IMR-90 (cell line): ENCODE results near the gene LYSMD3. TPM values are rescaled to one million over a fixed set of nuclear protein-coding genes. Genes with fewer than 3 reads are reported as not detected.
A peak's percentile ranks its signal among the peaks of the same experiment; 100 is the strongest.

Source experiments
- ATAC-seq: fragments of 200-7000 bp; cut with Tn5 transposase; 2 replicates; pipeline ENCODE4 v1.9.1; 2020; ENCODE audit warnings: low read depth, mild to moderate bottlenecking, moderate library complexity
- BruUV-seq: library from RNA; stranded (reverse); fragments of 400-500 nt; replicated peaks from 2 replicates; lab custom pipeline; 2021; lab: Mats Ljungman, UMichigan
- CTCF ChIA-PET: fragments of 300-600 bp; formaldehyde crosslinking; extraction: SDS; loops from one replicate; lab custom pipeline; 2021; ENCODE audit warnings: antibody characterized with exemption; lab: Yijun Ruan, JAX
- POLR2A ChIA-PET: fragments of 300-600 bp; sonication (Branson Sonifier 250); formaldehyde crosslinking; loops from one replicate; lab custom pipeline; 2022; ENCODE audit warnings: antibody characterized with exemption; ENCODE audit not compliant: unreplicated experiment; lab: Charles Lee
- DNase-seq: peaks from one replicate; pipeline ENCODE4 v3.0.0; 2013
- H2AFZ ChIP-seq: replicated peaks from 2 replicates; pipeline ENCODE3; 2013; ENCODE audit warnings: low read length, mild to moderate bottlenecking; ENCODE audit not compliant: poor library complexity
- H2AK5ac ChIP-seq: 2 replicates; pipeline ENCODE4 v1.6.1; 2013; ENCODE audit warnings: low read depth, low read length, inconsistent platforms
- H2AK9ac ChIP-seq: replicated peaks from 2 replicates; pipeline ENCODE3; 2013; ENCODE audit warnings: mild to moderate bottlenecking, low read depth, low read length, moderate library complexity; ENCODE audit not compliant: poor library complexity
- H2BK120ac ChIP-seq: 2 replicates; pipeline ENCODE4 v1.6.1; 2013; ENCODE audit warnings: low read depth, low read length, inconsistent platforms
- H2BK15ac ChIP-seq: 3 replicates; pipeline ENCODE4 v1.6.1; 2013; ENCODE audit warnings: low read depth, low read length, inconsistent platforms
- H2BK20ac ChIP-seq: 2 replicates; pipeline ENCODE4 v1.6.1; 2013; ENCODE audit warnings: low read depth, mild to moderate bottlenecking, inconsistent platforms, low read length, moderate library complexity
- H2BK5ac ChIP-seq: 2 replicates; pipeline ENCODE4 v1.6.1; 2013; ENCODE audit warnings: mild to moderate bottlenecking, low read depth, low read length, inconsistent platforms; ENCODE audit not compliant: poor library complexity, severe bottlenecking
- H3K14ac ChIP-seq: replicated peaks from 2 replicates; pipeline ENCODE4 v1.6.1; 2013; ENCODE audit warnings: low read depth, low read length, inconsistent platforms
- H3K18ac ChIP-seq: 2 replicates; pipeline ENCODE4 v1.6.1; 2013; ENCODE audit warnings: low read depth, low read length, control low read depth
- H3K23ac ChIP-seq: 2 replicates; pipeline ENCODE4 v1.6.1; 2013; ENCODE audit warnings: low read depth, low read length, inconsistent platforms
- H3K27ac ChIP-seq: 2 replicates; pipeline ENCODE4 v1.5.1; 2013; ENCODE audit warnings: mild to moderate bottlenecking, control low read depth, low read length; ENCODE audit not compliant: insufficient read depth
- H3K27me3 ChIP-seq: 2 replicates; pipeline ENCODE4 v1.6.1; 2013; ENCODE audit warnings: low read length; ENCODE audit not compliant: control insufficient read depth, insufficient read depth
- H3K36me3 ChIP-seq: 2 replicates; pipeline ENCODE4 v1.6.1; 2013; ENCODE audit warnings: low read length, mixed read lengths; ENCODE audit not compliant: control insufficient read depth, insufficient read depth
- H3K4ac ChIP-seq: 2 replicates; pipeline ENCODE4 v1.6.1; 2013; ENCODE audit warnings: low read depth, low read length, inconsistent platforms
- H3K4me1 ChIP-seq: 2 replicates; pipeline ENCODE4 v1.6.1; 2013; ENCODE audit warnings: low read length, mixed read lengths; ENCODE audit not compliant: control insufficient read depth, insufficient read depth
- H3K4me2 ChIP-seq: 2 replicates; pipeline ENCODE4 v1.6.1; 2013; ENCODE audit warnings: low read depth, mild to moderate bottlenecking, control low read depth, low read length, moderate library complexity
- H3K4me3 ChIP-seq: 2 replicates; pipeline ENCODE4 v1.5.1; 2013; ENCODE audit warnings: low read depth, mild to moderate bottlenecking, control low read depth, low read length, moderate library complexity; ENCODE audit not compliant: insufficient read depth
- H3K56ac ChIP-seq: 2 replicates; pipeline ENCODE4 v1.6.1; 2013; ENCODE audit warnings: low read length, inconsistent platforms; ENCODE audit not compliant: insufficient read depth; ENCODE audit errors: extremely low read depth
- H3K79me1 ChIP-seq, 2 experiments: 2 replicates each; pipeline ENCODE4 v1.6.1; 2013; ENCODE audit warnings: low read length in 2 of 2, inconsistent platforms in 1 of 2, low read depth in 1 of 2
- H3K9ac ChIP-seq: 2 replicates; pipeline ENCODE4 v1.6.1; 2013; ENCODE audit warnings: low read depth, low read length, control low read depth
- H3K9me1 ChIP-seq: 2 replicates; pipeline ENCODE4 v1.6.1; 2013; ENCODE audit warnings: low read length, inconsistent platforms; ENCODE audit not compliant: insufficient read depth
- H3K9me3 ChIP-seq: 2 replicates; pipeline ENCODE4 v1.6.1; 2013; ENCODE audit warnings: low read length; ENCODE audit not compliant: control insufficient read depth, insufficient read depth
- H4K20me1 ChIP-seq: 2 replicates; pipeline ENCODE4 v1.6.1; 2013; ENCODE audit warnings: low read length, inconsistent platforms; ENCODE audit not compliant: insufficient read depth
- H4K5ac ChIP-seq: 2 replicates; pipeline ENCODE4 v1.6.1; 2013; ENCODE audit warnings: mild to moderate bottlenecking, low read depth, low read length, control low read depth
- H4K8ac ChIP-seq, 2 experiments: 2 replicates each; pipeline ENCODE4 v1.6.1; 2013; ENCODE audit warnings: low read depth in 2 of 2, low read length in 2 of 2, control low read depth in 1 of 2, inconsistent platforms in 1 of 2
- H4K91ac ChIP-seq: 2 replicates; pipeline ENCODE4 v1.6.1; 2013; ENCODE audit warnings: low read depth, low read length, inconsistent platforms; ENCODE audit not compliant: insufficient read depth
- BHLHE40 ChIP-seq: fragments of 150-350 bp; IDR thresholded peaks from 2 replicates; pipeline ENCODE4 v1.6.1; 2016; ENCODE audit warnings: mild to moderate bottlenecking, low read depth, low read length
- CEBPB ChIP-seq: IDR thresholded peaks from 2 replicates; pipeline ENCODE4 v1.6.1; 2012; ENCODE audit warnings: low read depth, low read length, improper control_type of control experiment
- CHD1 ChIP-seq: IDR thresholded peaks from 2 replicates; pipeline ENCODE4 v1.6.1; 2012; ENCODE audit warnings: low read depth, low read length, improper control_type of control experiment
- CTCF ChIP-seq: conservative IDR thresholded peaks from 2 replicates; pipeline ENCODE4 v1.5.1; 2012; ENCODE audit warnings: mild to moderate bottlenecking, low read depth, low read length, improper control_type of control experiment
- ELK1 ChIP-seq: fragments of 150-350 bp; IDR thresholded peaks from 2 replicates; pipeline ENCODE4 v1.6.1; 2016; ENCODE audit warnings: low read depth, mild to moderate bottlenecking, low read length, moderate library complexity, borderline replicate concordance
- FOS ChIP-seq: fragments of 150-350 bp; IDR thresholded peaks from 2 replicates; pipeline ENCODE4 v1.6.1; 2016; ENCODE audit warnings: low read depth, low read length
- MAFK ChIP-seq: IDR thresholded peaks from 2 replicates; pipeline ENCODE4 v1.6.1; 2012; ENCODE audit warnings: low read depth, low read length, improper control_type of control experiment
- MAZ ChIP-seq: IDR thresholded peaks from 2 replicates; pipeline ENCODE4 v1.6.1; 2012; ENCODE audit warnings: low read depth, mild to moderate bottlenecking, low read length, improper control_type of control experiment, moderate library complexity, borderline replicate concordance
- MXI1 ChIP-seq: IDR thresholded peaks from 2 replicates; pipeline ENCODE4 v1.6.1; 2012; ENCODE audit warnings: low read depth, mild to moderate bottlenecking, low read length, moderate library complexity, borderline replicate concordance
- NFE2L2 ChIP-seq: fragments of 150-350 bp; IDR thresholded peaks from 2 replicates; pipeline ENCODE4 v1.6.1; 2016; ENCODE audit warnings: low read depth, mild to moderate bottlenecking, low read length
- POLR2A ChIP-seq: IDR thresholded peaks from 2 replicates; pipeline ENCODE4 v1.6.1; 2012; ENCODE audit warnings: mild to moderate bottlenecking, low read depth, low read length
- RAD21 ChIP-seq: IDR thresholded peaks from 2 replicates; pipeline ENCODE4 v1.6.1; 2012; ENCODE audit warnings: low read length, improper control_type of control experiment
- RCOR1 ChIP-seq: IDR thresholded peaks from 2 replicates; pipeline ENCODE4 v1.6.1; 2012; ENCODE audit warnings: mild to moderate bottlenecking, low read length, improper control_type of control experiment; ENCODE audit not compliant: insufficient replicate concordance
- RFX5 ChIP-seq: IDR thresholded peaks from 2 replicates; pipeline ENCODE4 v1.8.0; 2012; ENCODE audit warnings: low read depth, mild to moderate bottlenecking, low read length, moderate library complexity
- SMC3 ChIP-seq: fragments of 150-350 bp; IDR thresholded peaks from 2 replicates; pipeline ENCODE4 v1.6.1; 2016; ENCODE audit warnings: low read depth, mild to moderate bottlenecking, antibody characterized with exemption, low read length, moderate library complexity
- USF2 ChIP-seq: fragments of 150-350 bp; IDR thresholded peaks from 2 replicates; pipeline ENCODE4 v1.6.1; 2017; ENCODE audit warnings: mild to moderate bottlenecking, antibody characterized with exemption, low read length, low read depth
- WGBS, 2 experiments: methylation state at CpG; one replicate each; pipeline versions ENCODE4 v1.1.5 to v1.1.7; 2013; ENCODE audit warnings: missing lambda C conversion rate in 2 of 2; ENCODE audit not compliant: insufficient read length in 1 of 2; ENCODE audit errors: extremely low coverage in 2 of 2; 5-methylcytosine and 5-hydroxymethylcytosine counted together
- dilution Hi-C: fragments of 300-500 bp; cut with HindIII; formaldehyde crosslinking; loops from one replicate; pipeline ENCODE4 v1.14.3; 2018; ENCODE audit warnings: low sequenced_read_pairs; ENCODE audit not compliant: unreplicated experiment
- in situ Hi-C: fragments of 300-500 bp; cut with MboI; formaldehyde crosslinking; loops from 3 replicates; pipeline ENCODE4 v1.14.3; 2019; ENCODE audit warnings: low sequenced_read_pairs, inconsistent platforms, mixed read lengths
- intact Hi-C: fragments of 100-400 bp; cut with micrococcal nuclease; formaldehyde crosslinking; loops from 2 replicates; pipeline ENCODE4 v1.10.0; 2022
- polyA plus RNA-seq, 3 experiments: library from polyadenylated mRNA; depleted of rRNA; stranded (reverse); fragments of >200 nt; gene quantifications; 2 replicates each; pipeline ENCODE4 v1.2.3, GENCODE V29; 2012; ENCODE audit warnings: low replicate concordance in 1 of 3
- total RNA-seq: library from RNA; depleted of rRNA; stranded (reverse); fragments of >200 nt; gene quantifications from 2 replicates; pipeline ENCODE4 v1.2.3, GENCODE V29; 2012

Gene LYSMD3
- total and polyA plus RNA-seq, 2 of the 4 experiments (the other 2 are of a cell fraction): 10.2 to 21.1 TPM

- no peak for ATAC-seq
- BruUV-seq: no TSS peak
- no peaks in the 10 kb centered on the region for H3K9me3 ChIP-seq
- DNase-seq: no peak
- H4K91ac ChIP-seq: no peak overlapping the region
- no peak overlapping the region for H3K27ac ChIP-seq
- H2BK20ac ChIP-seq: no peak overlapping the region
- no peak for TF ChIP-seq RAD21
- no peak for TF ChIP-seq BHLHE40
- TF ChIP-seq ELK1: no peak
- no peak for TF ChIP-seq RCOR1
- no peak for TF ChIP-seq SMC3
- no peak for TF ChIP-seq MXI1
- TF ChIP-seq CEBPB: no peak
- no peak for TF ChIP-seq MAFK
- no peak for TF ChIP-seq USF2
- TF ChIP-seq CHD1: no peak
- TF ChIP-seq FOS: no peak
- no peak for TF ChIP-seq NFE2L2
- no peak for TF ChIP-seq RFX5
- no peak for TF ChIP-seq CTCF
- TF ChIP-seq MAZ: no peak
- TF ChIP-seq POLR2A: no peak
- in situ Hi-C loops: no loop called here
- H3K18ac ChIP-seq: no peak overlapping the region
- H3K56ac ChIP-seq: no peak overlapping the region
- H3K4me1 ChIP-seq: peaks cover 4% of the 10 kb centered on the region
- POLR2A ChIA-PET: no interaction called here
- H3K4ac ChIP-seq: no peak overlapping the region
- H3K9me1 ChIP-seq: 0 out of 2 replicates have a peak, but pooled peaks cover 2% of the 10 kb centered on the region
- H2AFZ ChIP-seq: no peak overlapping the region
- no peak overlapping the region for H2BK120ac ChIP-seq
- no peak overlapping the region for H2AK9ac ChIP-seq
- WGBS, 2 experiments: 40% methylated on average over 1 of the region's 2 CpGs; no CpG with 5 or more reads in 1 of the 2 experiments
- peaks cover 9 to 10% of the 10 kb centered on the region in 2 experiments for H3K79me1 ChIP-seq
- CTCF ChIA-PET: interaction anchor here (0.6 kb wide), 2 partner anchors 53 to 992 kb away, joined by 3 read pairs; no protein-coding TSS in a partner anchor
- dilution Hi-C loops: no loop called here
- no peak overlapping the region for H3K9ac ChIP-seq
- H3K4me2 ChIP-seq: peak overlapping the region; percentile 67; the same call in 1 of the 2 replicates
- H2BK5ac ChIP-seq: no peak overlapping the region
- H3K36me3 ChIP-seq: no peaks in the 10 kb centered on the region
- 0 out of 4 replicates have a peak overlapping the region, but pooled peaks of 1 of the 2 experiments have one; percentile 37 for H4K8ac ChIP-seq
- no peak overlapping the region for H3K4me3 ChIP-seq
- peak overlapping the region; percentile 39; the same call in 1 of the 2 replicates for H4K5ac ChIP-seq
- no peaks in the 10 kb centered on the region for H3K27me3 ChIP-seq
- H3K14ac ChIP-seq: no peak overlapping the region
- intact Hi-C loops: no loop called here
- no peaks in the 10 kb centered on the region for H4K20me1 ChIP-seq
- no peak overlapping the region for H3K23ac ChIP-seq
- no peak overlapping the region for H2AK5ac ChIP-seq
- no peak overlapping the region for H2BK15ac ChIP-seq
Observed at GRCh38 chr5:90477073-90477472, 52.3 kb downstream of the LYSMD3 start.
